Measurements from ENCODE around the gene HPCAL1.

GRCh38 chr2:10303181-10303693 lies 533 bp downstream of the HPCAL1 start:
- TF ChIP-seq CTCF (IDR thresholded peaks at IDR 0.05; ENCODE audit: poor library complexity, severe bottlenecking) (no peak), TAF1 (IDR thresholded peaks at IDR 0.05; ENCODE audit: low read depth) (no peak), EP300 (conservative IDR thresholded peaks at IDR 0.05; ENCODE audit: poor library complexity, severe bottlenecking) (no peak), SMC3 (conservative IDR thresholded peaks at IDR 0.05; ENCODE audit: poor library complexity) (peak; percentile 16), POLR2AphosphoS5 (IDR thresholded peaks at IDR 0.05) (no peak), REST (IDR thresholded peaks at IDR 0.05; ENCODE audit: borderline replicate concordance) (no peak), EZH2 (IDR thresholded peaks at IDR 0.05; ENCODE audit: borderline replicate concordance, insufficient read depth, low read length, poor library complexity, severe bottlenecking) (no peak), MXI1 (conservative IDR thresholded peaks at IDR 0.05; ENCODE audit: poor library complexity, severe bottlenecking) (peak; percentile 82)
